GM20431 (cell line): ENCODE data around the gene MED16.
"Not testable (repeated sequence)": the region's sequence is repeated elsewhere in the genome, so short reads cannot be mapped to it uniquely, and the experiment has no call there.

ENCODE experiments used
- in situ Hi-C: fragments of 300-500 bp; cut with MseI, MboI; formaldehyde crosslinking; loops from one replicate; pipeline ENCODE4 v1.15.0; 2020; ENCODE audit warnings: low sequenced_read_pairs; ENCODE audit not compliant: unreplicated experiment

MED16 gene

GRCh38 chr19:858868-859843, 33.8 kb downstream of the MED16 start, which contains the start of gene CFD:
Gene CFD (plus strand): TSS chr19:859664. CDS start chr19:859690, 26 bp downstream.
- in situ Hi-C loops = no loop called here

- in situ Hi-C loops = no loop called here
These were observed 34.7 kb downstream of the MED16 start for GRCh38 chr19:858284-858683.

DNA sequence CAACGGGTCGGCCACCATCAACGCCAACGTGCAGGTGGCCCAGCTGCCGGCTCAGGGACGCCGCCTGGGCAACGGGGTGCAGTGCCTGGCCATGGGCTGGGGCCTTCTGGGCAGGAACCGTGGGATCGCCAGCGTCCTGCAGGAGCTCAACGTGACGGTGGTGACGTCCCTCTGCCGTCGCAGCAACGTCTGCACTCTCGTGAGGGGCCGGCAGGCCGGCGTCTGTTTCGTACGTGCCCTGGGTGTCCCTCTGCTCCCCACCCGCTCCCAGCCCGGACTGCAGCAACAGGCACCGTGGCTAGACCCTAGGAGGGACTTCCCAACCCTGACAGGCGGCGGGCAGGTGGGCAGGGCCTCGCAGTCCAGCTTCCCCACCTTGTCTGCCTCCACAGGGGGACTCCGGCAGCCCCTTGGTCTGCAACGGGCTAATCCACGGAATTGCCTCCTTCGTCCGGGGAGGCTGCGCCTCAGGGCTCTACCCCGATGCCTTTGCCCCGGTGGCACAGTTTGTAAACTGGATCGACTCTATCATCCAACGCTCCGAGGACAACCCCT, 37.3 kb downstream of the MED16 start:
- in situ Hi-C loops = no loop called here

- in situ Hi-C loops = no loop called here
These were observed 37.8 kb downstream of the MED16 start for GRCh38 chr19:855142-855541.

GRCh38 chr19:854549-854948, 38.4 kb downstream of the MED16 start:
- in situ Hi-C loops = no loop called here

GRCh38 chr19:853614-854220, 39.3 kb downstream of the MED16 start:
- in situ Hi-C loops = not testable (repeated sequence)

- in situ Hi-C loops = no loop called here
These were observed 39.9 kb downstream of the MED16 start for GRCh38 chr19:853014-853585.

DNA sequence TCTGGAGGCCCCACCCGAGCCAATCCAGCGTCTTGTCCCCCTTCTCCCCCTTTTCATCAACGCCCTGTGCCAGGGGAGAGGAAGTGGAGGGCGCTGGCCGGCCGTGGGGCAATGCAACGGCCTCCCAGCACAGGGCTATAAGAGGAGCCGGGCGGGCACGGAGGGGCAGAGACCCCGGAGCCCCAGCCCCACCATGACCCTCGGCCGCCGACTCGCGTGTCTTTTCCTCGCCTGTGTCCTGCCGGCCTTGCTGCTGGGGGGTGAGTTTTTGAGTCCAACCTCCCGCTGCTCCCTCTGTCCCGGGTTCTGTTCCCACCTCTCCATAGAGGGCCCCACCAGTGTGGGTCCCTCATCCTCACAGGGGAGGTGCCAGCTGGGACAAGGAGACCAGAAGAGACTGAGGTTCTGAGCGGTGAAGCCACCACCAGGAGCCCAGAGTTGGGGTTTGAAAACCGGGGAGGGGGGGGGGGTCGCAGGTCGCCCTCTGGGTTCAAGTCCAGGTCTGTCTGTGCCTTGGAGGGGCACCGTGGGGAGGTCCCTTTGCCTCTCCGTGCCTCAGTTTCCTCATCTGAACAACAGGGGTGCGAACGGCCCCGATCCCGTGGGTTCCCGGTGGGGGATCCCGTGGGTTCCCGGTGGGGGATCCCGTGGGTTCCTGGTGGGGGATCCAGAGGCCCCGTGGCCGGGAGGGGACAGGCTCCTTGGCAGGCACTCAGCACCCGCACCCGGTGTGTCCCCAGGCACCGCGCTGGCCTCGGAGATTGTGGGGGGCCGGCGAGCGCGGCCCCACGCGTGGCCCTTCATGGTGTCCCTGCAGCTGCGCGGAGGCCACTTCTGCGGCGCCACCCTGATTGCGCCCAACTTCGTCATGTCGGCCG, 40.6 kb downstream of the MED16 start, which contains the start of gene ELANE:
Gene ELANE, plus strand, starts transcription at position 168 of the 878 bp plus-strand sequence. Its CDS starts 26 bp downstream, at position 194.
- in situ Hi-C loops = no loop called here

DNA sequence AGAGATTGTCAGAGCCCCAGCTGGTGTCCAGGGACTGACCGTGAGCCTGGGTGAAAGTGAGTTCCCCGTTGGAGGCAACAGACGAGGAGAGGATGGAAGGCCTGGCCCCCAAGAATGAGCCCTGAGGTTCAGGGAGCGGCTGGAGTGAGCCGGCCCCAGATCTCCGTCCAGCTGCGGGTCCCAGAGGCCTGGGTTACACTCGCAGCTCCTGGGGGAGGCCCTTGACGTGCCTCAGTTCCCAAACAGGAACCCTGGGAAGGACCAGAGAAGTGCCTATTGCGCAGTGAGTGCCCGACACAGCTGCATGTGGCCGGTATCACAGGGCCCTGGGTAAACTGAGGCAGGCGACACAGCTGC, 42.0 kb downstream of the MED16 start:
- in situ Hi-C loops = no loop called here

DNA sequence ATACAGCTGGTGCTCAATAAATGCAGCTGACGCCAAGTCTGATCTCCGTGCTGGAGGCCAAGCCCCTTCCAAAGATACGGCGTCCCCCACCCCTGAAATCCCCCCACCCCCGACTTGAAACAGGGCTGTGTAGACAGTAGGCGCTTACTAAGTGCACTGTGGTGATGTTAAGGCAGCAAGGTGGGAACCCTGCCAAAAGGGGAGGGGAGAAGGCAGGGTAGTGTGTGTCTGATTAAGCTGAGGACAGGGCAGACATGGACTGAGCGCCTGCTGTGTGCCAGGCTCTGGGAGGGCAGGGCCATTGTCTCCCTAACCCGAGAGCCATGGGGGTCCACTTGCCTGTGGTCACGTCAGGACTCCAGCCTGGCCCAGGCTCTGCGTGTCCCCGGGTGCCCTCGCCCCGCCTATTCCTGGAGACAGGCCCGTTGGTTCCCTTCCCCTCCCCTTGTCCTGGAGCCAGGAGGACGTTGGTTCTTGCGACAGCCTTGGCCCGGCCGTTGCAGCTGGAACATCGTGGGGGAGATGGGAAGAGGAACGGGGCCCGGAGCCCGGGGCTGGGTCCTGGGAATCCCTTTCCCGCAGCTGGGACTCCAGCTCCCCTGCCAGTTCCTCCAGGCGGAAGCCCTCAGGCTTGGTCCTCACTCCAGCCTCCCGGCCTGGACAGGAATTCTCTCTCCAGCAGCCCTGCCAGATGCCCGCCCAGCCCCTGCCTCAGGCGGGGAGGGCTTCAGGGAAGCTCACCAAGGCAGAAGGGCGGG, 42.6 kb downstream of the MED16 start:
- in situ Hi-C loops = no loop called here

GRCh38 chr19:849195-849594, 43.8 kb downstream of the MED16 start:
- in situ Hi-C loops = not testable (repeated sequence)

DNA sequence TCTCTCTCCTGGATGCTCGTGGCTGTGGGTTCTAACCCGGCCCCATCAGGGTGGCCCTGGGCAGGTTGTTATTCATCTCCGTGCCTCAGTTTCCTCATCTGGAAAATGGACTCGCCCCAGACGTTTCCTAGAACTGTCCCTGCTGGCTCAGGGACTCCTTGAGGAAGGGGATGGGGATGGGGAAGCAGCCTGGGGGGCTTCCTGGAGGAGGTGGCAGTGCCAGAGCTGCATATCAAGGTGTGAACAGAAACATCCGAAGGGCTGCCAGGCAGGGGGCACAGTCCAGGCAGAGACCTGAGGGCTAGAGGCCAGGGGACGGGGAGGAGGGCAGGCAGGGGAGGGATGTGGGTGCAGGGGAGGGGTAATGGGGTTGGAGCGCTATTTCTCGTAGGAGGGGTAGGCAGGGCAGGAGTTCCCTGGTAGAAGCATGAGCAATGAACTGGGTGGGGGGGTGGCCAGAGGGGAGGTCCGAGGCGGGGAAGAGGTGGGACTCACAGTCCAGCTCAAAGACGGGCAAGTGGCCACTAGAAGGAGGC, 44.5 kb downstream of the MED16 start:
- in situ Hi-C loops = no loop called here

- in situ Hi-C loops = no loop called here
These were observed 47.1 kb downstream of the MED16 start for GRCh38 chr19:845707-846521.

DNA sequence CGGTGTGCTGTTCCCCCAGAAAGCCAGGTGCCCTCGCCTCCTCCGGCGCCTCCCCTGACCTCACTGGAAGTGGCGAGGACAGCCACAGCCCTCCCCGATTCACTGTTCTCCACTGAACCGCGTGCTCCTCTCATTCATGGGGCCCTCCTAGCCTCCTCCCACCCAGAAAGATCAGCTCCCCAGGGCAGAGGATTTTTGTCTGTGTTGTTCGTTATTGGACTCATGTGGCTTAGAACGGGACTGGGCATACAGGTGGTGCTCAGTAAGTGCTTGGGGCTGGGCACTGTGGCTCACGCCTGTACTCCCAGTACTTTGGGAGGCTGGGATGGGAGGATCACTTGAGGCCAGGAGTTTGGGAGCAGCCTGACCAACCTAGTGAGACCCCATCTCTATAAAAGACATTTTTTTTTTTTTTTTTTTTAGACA, 48.4 kb downstream of the MED16 start:
- in situ Hi-C loops = no loop called here

- in situ Hi-C loops = no loop called here
These were observed 49.0 kb downstream of the MED16 start for GRCh38 chr19:843836-844545.

GRCh38 chr19:843180-843835, 49.7 kb downstream of the MED16 start:
- in situ Hi-C loops = no loop called here

- in situ Hi-C loops = not testable (repeated sequence)
These were observed 50.2 kb downstream of the MED16 start for GRCh38 chr19:842802-843179.
